ENCODE measurements around the gene D2HGDH. TPM values are rescaled to one million over a fixed set of nuclear protein-coding genes. Genes with fewer than 3 reads are reported as not detected.

The D2HGDH gene
- total and polyA plus RNA-seq, 10 of the 15 experiments (the other 5 are each of a cell fraction or from before 2014, with no cell fraction given): 0.52 to 32.1 (median 11.0) TPM

GRCh38 chr2:241788572-241788971 lies 54.1 kb downstream of the D2HGDH start (continued):
- TF ChIP-seq FOXM1 (IDR thresholded peaks at IDR 0.05; ENCODE audit: low read depth, low read length): peak; percentile 82; the same call in 1 of the 2 replicates
- no peak for TF ChIP-seq BACH1 (IDR thresholded peaks at IDR 0.05; ENCODE audit: borderline replicate concordance)
- 0 out of 2 replicates have a peak, but pooled peaks have one; percentile 11 for TF ChIP-seq GABPA (IDR thresholded peaks at IDR 0.05; ENCODE audit: low read depth)
- peak; percentile 81 for TF ChIP-seq MEF2A (IDR thresholded peaks at IDR 0.05; ENCODE audit: insufficient read depth, low read depth, low read length)
- TF ChIP-seq, protein P1, sequence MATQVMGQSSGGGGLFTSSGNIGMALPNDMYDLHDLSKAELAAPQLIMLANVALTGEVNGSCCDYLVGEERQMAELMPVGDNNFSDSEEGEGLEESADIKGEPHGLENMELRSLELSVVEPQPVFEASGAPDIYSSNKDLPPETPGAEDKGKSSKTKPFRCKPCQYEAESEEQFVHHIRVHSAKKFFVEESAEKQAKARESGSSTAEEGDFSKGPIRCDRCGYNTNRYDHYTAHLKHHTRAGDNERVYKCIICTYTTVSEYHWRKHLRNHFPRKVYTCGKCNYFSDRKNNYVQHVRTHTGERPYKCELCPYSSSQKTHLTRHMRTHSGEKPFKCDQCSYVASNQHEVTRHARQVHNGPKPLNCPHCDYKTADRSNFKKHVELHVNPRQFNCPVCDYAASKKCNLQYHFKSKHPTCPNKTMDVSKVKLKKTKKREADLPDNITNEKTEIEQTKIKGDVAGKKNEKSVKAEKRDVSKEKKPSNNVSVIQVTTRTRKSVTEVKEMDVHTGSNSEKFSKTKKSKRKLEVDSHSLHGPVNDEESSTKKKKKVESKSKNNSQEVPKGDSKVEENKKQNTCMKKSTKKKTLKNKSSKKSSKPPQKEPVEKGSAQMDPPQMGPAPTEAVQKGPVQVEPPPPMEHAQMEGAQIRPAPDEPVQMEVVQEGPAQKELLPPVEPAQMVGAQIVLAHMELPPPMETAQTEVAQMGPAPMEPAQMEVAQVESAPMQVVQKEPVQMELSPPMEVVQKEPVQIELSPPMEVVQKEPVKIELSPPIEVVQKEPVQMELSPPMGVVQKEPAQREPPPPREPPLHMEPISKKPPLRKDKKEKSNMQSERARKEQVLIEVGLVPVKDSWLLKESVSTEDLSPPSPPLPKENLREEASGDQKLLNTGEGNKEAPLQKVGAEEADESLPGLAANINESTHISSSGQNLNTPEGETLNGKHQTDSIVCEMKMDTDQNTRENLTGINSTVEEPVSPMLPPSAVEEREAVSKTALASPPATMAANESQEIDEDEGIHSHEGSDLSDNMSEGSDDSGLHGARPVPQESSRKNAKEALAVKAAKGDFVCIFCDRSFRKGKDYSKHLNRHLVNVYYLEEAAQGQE (IDR thresholded peaks at IDR 0.05; ENCODE audit: low read depth, low read length): no peak
- no peak for TF ChIP-seq LARP7 (IDR thresholded peaks at IDR 0.05)
- TF ChIP-seq RAD21 (IDR thresholded peaks at IDR 0.05; ENCODE audit: insufficient read depth, low read depth, low read length): peak; percentile 35; the same call in 1 of the 2 replicates
- peak; percentile 64; the same call in 1 of the 2 replicates for TF ChIP-seq NFIC (IDR thresholded peaks at IDR 0.05; ENCODE audit: low read depth, low read length)
- TF ChIP-seq BCL11A (IDR thresholded peaks at IDR 0.05; ENCODE audit: low read depth, low read length): peak; percentile 41; the same call in 1 of the 2 replicates
- TF ChIP-seq TAF1 (IDR thresholded peaks at IDR 0.05; ENCODE audit: borderline replicate concordance, low read depth, low read length): no peak
- peak; percentile 71 for TF ChIP-seq ATF7 (IDR thresholded peaks at IDR 0.05; ENCODE audit: low read depth)
- peak; percentile 26; the same call in 1 of the 2 replicates for TF ChIP-seq TCF7 (IDR thresholded peaks at IDR 0.05; ENCODE audit: borderline replicate concordance)
- TF ChIP-seq MEF2B (IDR thresholded peaks at IDR 0.05; ENCODE audit: partially characterized antibody, poor library complexity, severe bottlenecking): peak; percentile 57
- TF ChIP-seq DPF2 (IDR thresholded peaks at IDR 0.05): peak; percentile 60; the same call in 1 of the 2 replicates
- TF ChIP-seq POLR2A (IDR thresholded peaks at IDR 0.05; ENCODE audit: low read depth, low read length): no peak
- 0 out of 4 replicates have a peak, but pooled peaks of 1 of the 2 experiments have one; percentile 32 for TF ChIP-seq ETV6 (conservative IDR thresholded peaks at IDR 0.05 in 1 of 2, IDR thresholded peaks at IDR 0.05 in 1 of 2; ENCODE audit: borderline replicate concordance in 1 of 2, low read depth in 1 of 2)
- TF ChIP-seq JUNB (IDR thresholded peaks at IDR 0.05): peak; percentile 87
- 0 out of 2 replicates have a peak, but pooled peaks have one; percentile 5 for TF ChIP-seq TCF12 (IDR thresholded peaks at IDR 0.05; ENCODE audit: low read depth, low read length)
- TF ChIP-seq EP300 (IDR thresholded peaks at IDR 0.05; ENCODE audit: borderline replicate concordance in 1 of 2, control insufficient read depth in 1 of 2, low read depth in 2 of 2, low read length in 2 of 2): peak in 1 of 2 experiments; percentile 71; a peak in 2 of 4 replicates
- TF ChIP-seq, protein P2, sequence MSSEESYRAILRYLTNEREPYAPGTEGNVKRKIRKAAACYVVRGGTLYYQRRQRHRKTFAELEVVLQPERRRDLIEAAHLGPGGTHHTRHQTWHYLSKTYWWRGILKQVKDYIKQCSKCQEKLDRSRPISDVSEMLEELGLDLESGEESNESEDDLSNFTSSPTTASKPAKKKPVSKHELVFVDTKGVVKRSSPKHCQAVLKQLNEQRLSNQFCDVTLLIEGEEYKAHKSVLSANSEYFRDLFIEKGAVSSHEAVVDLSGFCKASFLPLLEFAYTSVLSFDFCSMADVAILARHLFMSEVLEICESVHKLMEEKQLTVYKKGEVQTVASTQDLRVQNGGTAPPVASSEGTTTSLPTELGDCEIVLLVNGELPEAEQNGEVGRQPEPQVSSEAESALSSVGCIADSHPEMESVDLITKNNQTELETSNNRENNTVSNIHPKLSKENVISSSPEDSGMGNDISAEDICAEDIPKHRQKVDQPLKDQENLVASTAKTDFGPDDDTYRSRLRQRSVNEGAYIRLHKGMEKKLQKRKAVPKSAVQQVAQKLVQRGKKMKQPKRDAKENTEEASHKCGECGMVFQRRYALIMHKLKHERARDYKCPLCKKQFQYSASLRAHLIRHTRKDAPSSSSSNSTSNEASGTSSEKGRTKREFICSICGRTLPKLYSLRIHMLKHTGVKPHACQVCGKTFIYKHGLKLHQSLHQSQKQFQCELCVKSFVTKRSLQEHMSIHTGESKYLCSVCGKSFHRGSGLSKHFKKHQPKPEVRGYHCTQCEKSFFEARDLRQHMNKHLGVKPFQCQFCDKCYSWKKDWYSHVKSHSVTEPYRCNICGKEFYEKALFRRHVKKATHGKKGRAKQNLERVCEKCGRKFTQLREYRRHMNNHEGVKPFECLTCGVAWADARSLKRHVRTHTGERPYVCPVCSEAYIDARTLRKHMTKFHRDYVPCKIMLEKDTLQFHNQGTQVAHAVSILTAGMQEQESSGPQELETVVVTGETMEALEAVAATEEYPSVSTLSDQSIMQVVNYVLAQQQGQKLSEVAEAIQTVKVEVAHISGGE (CRISPR knock-in tag; IDR thresholded peaks at IDR 0.05): no peak
- peak; percentile 84 for TF ChIP-seq SPI1 (IDR thresholded peaks at IDR 0.05; ENCODE audit: borderline replicate concordance, insufficient read depth, low read depth, low read length)
- TF ChIP-seq SREBF2 (IDR thresholded peaks at IDR 0.05; ENCODE audit: low read length): no peak
- no peak; the same call in 1 of the 2 replicates for TF ChIP-seq USF2 (IDR thresholded peaks at IDR 0.05; ENCODE audit: borderline replicate concordance, low read depth, low read length)
- TF ChIP-seq RCOR1 (conservative IDR thresholded peaks at IDR 0.05; ENCODE audit: low read depth, low read length): no peak
- TF ChIP-seq NR2F1 (conservative IDR thresholded peaks at IDR 0.05): peak; percentile 74
